Psoas muscle (tissue), 8 donors: ENCODE measurements around the gene TEX19. TPM values are rescaled to one million over a fixed set of nuclear protein-coding genes. Genes with fewer than 3 reads are reported as not detected.
"Not testable (repeated sequence)": the region's sequence is repeated elsewhere in the genome, so short reads cannot be mapped to it uniquely, and the experiment has no call there.

Source experiments
- ATAC-seq, 4 donors: fragments of 200-7000 bp; cut with Tn5 transposase; one replicate each; pipeline ENCODE4 v1.9.1; 2020; ENCODE audit warnings: moderate library complexity in 3 of 4, mild to moderate bottlenecking in 2 of 4
- DNase-seq, 2 donors: peaks; one replicate each; pipeline ENCODE4 v3.0.0-alpha.2; 2020
- H3K27ac ChIP-seq: fragments of 200-600 bp; one replicate; pipeline ENCODE4 v1.8.0; 2022
- H3K27me3 ChIP-seq, 3 donors: fragments of 200-600 bp in 1 of 3; one replicate each; pipeline versions ENCODE4 v1.6.1 to v1.8.0; 2013 to 2022; ENCODE audit warnings: low read length in 2 of 3, mild to moderate bottlenecking in 2 of 3, moderate library complexity in 1 of 3; ENCODE audit not compliant: insufficient read depth in 3 of 3
- H3K36me3 ChIP-seq, 2 donors: fragments of 200-600 bp in 1 of 2; one replicate each; pipeline versions ENCODE4 v1.6.1 to v1.8.0; 2013 to 2022; ENCODE audit warnings: low read depth in 1 of 2, mild to moderate bottlenecking in 1 of 2, moderate library complexity in 1 of 2; ENCODE audit not compliant: insufficient read depth in 1 of 2
- H3K4me1 ChIP-seq: fragments of 200-600 bp; one replicate; pipeline ENCODE4 v1.8.0; 2022
- H3K4me3 ChIP-seq: fragments of 200-600 bp; one replicate; pipeline ENCODE4 v1.8.0; 2022; ENCODE audit warnings: mild to moderate bottlenecking
- H3K9me3 ChIP-seq: fragments of 200-600 bp; one replicate; pipeline ENCODE4 v1.8.0; 2022
- WGBS, 3 donors: extraction: QIAGEN DNeasy Blood & Tissue Kit; methylation state at CpG; one replicate each; pipeline versions ENCODE4 v1.1.6 to v1.1.7; 2013; 5-methylcytosine and 5-hydroxymethylcytosine counted together
- intact Hi-C, 2 donors: fragments of 100-400 bp; cut with DNase I; formaldehyde crosslinking; loops; one replicate each; pipeline versions ENCODE4 v1.11.0 to v1.14.2; 2022
- polyA plus RNA-seq, 3 donors: library from polyadenylated mRNA; stranded (reverse); fragments of 200-250 nt; gene quantifications; one replicate each; pipeline ENCODE4 v1.2.3, GENCODE V29; 2013
- total RNA-seq, 4 donors: library from RNA; stranded (reverse); fragmentation: NEBNext Ultra II Directional in 2 of 4; extraction: Animal tissue kit (Norgen Biotek cat#: 25700) in 2 of 4; gene quantifications; one replicate each; pipeline versions ENCODE4 v1.2.1 to v1.2.4, GENCODE V29; 2021 to 2023
- TF ChIP-seq, protein P1 (sequence below): fragments of 200-600 bp; IDR thresholded peaks from one replicate; pipeline ENCODE4 v1.8.0; 2022; ENCODE audit warnings: antibody characterized with exemption
- donor health status: healthy with polysubstance abuse.
- donor health status: DM: no; HTN: no; CAD: no; lungs with moderate emphysema.
- donor health status: Bipolar disorder and iron deficiency.
- donor health status: healthy.
- donor health status: DM: yes; HTN: yes; CAD: no.
- donor health status: DM: no; HTN: no; CAD: no.
- donor health status: DM: no; HTN: no; CAD: no.
- donor health status: DM: yes; HTN: yes; CAD: no.

TEX19 gene
- total and polyA plus RNA-seq, 7 donors = 0.07 to 0.35 (median 0.17) TPM; not detected in 2

DNA sequence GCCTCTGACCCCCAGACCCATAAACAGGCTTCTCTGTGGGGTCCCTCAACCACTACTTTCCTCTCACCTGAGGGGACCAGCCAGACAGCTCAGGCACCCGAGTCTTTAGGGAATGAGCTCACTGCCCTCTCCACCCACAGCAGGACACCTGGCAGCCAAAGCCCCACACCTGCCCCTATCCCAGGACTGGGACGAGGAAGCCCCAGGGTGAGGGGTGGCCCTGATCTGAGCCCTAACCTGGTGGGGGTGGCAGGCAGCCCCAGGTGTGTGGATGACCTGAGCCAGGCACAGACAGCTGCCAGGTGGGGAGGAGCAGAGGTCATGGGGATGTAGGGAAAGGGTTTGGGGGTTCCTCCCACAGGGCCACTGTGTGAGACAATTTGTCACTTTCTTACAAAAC is 1.7 kb upstream of the TEX19 start:
- WGBS, 3 donors = 56 to 63% (median 63%) methylated on average over 2 of the region's 2 CpGs
- TF ChIP-seq, protein P1, sequence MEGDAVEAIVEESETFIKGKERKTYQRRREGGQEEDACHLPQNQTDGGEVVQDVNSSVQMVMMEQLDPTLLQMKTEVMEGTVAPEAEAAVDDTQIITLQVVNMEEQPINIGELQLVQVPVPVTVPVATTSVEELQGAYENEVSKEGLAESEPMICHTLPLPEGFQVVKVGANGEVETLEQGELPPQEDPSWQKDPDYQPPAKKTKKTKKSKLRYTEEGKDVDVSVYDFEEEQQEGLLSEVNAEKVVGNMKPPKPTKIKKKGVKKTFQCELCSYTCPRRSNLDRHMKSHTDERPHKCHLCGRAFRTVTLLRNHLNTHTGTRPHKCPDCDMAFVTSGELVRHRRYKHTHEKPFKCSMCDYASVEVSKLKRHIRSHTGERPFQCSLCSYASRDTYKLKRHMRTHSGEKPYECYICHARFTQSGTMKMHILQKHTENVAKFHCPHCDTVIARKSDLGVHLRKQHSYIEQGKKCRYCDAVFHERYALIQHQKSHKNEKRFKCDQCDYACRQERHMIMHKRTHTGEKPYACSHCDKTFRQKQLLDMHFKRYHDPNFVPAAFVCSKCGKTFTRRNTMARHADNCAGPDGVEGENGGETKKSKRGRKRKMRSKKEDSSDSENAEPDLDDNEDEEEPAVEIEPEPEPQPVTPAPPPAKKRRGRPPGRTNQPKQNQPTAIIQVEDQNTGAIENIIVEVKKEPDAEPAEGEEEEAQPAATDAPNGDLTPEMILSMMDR = no peak
- Histone ChIP-seq H3K27me3 (peaks cover 3 to 23% (median 4%) of the 10 kb centered on the region in 3 donors), H3K9me3 (no peaks in the 10 kb centered on the region), H3K4me1 (no peaks in the 10 kb centered on the region), H3K27ac (no peak overlapping the region), H3K4me3 (no peak overlapping the region), H3K36me3 (no peaks in the 10 kb centered on the region)
- intact Hi-C loops = loop anchor here in 1 of 2 donors (10.0 kb wide), 1 partner anchor 197 kb away; no protein-coding TSS in a partner anchor
- DNase-seq = no peak
- no peak for ATAC-seq

DNA sequence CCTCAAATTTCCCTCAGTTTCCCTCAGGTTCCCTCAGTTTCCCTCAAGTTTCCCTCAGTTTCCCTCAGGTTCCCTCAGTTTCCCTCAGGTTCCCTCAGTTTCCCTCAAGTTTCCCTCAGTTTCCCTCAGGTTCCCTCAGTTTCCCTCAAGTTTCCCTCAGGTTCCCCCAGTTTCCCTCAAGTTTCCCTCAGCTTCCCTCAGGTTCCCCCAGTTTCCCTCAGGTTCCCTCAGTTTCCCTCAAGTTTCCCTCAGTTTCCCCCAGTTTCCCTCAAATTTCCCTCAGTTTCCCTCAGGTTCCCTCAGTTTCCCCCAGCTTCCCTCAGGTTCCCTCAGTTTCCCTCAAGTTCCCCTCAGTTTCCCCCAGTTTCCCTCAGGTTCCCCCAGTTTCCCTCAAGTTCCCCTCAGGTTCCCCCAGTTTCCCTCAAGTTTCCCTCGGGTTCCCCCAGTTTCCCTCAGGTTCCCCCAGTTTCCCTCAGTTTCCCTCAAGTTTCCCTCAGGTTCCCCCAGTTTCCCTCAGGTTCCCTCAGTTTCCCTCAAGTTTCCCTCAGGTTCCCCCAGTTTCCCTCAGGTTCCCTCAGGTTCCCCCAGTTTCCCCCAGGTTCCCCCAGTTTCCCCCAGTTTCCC is 516 bp downstream of the TEX19 start:
- not testable (repeated sequence) for DNase-seq, H3K4me1 ChIP-seq, H3K4me3 ChIP-seq, ATAC-seq, H3K9me3 ChIP-seq, H3K36me3 ChIP-seq, H3K27ac ChIP-seq
- WGBS, 3 donors = 69 to 93% (median 91%) methylated on average over 1 of the region's 1 CpG
- peaks cover 1 to 23% (median 4%) of the 10 kb centered on the region in 3 donors for H3K27me3 ChIP-seq
- intact Hi-C loops = loop anchor here in 1 of 2 donors (10.0 kb wide), 1 partner anchor 195 kb away; no protein-coding TSS in a partner anchor

DNA sequence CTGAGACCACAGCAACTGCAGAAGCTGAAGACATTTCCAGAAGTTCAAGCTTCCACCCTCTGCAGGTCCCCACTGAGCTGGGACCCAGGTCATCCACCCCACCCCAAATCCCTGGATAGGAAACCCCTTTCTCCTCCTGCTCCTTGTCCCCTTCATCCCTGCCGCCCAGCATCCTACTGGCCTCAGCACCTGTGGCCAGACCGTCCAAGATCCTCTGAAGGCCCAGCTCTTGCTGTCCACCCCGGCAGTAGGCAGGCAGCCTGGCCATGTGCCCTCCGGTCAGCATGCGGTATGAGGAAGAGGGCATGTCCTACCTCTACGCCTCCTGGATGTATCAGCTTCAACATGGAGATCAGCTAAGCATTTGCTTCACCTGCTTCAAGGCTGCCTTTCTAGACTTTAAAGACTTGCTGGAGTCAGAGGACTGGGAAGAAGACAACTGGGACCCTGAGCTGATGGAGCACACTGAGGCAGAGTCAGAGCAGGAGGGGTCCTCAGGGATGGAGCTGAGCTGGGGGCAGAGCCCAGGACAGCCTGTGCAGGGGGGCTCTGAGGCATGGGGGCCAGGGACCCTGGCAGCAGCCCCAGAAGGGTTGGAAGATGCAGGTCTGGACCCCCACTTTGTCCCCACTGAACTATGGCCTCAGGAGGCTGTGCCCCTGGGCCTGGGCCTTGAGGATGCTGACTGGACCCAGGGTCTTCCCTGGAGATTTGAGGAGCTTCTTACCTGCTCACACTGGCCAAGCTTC is 3.0 kb downstream of the TEX19 start:
- intact Hi-C loops = no loop called here
- TF ChIP-seq, protein P1 = no peak
- no peaks in the 10 kb centered on the region for H3K9me3 ChIP-seq
- no peaks in the 10 kb centered on the region for H3K4me1 ChIP-seq
- no peak overlapping the region for H3K4me3 ChIP-seq
- ATAC-seq = no peak
- H3K36me3 ChIP-seq = no peaks in the 10 kb centered on the region
- peaks cover 2 to 9% (median 4%) of the 10 kb centered on the region in 3 donors for H3K27me3 ChIP-seq
- H3K27ac ChIP-seq = no peak overlapping the region
- DNase-seq = peak in 1 of 2 donors; percentile 48
- WGBS, 3 donors = 89 to 94% (median 92%) methylated on average over 6 of the region's 6 CpGs

DNA sequence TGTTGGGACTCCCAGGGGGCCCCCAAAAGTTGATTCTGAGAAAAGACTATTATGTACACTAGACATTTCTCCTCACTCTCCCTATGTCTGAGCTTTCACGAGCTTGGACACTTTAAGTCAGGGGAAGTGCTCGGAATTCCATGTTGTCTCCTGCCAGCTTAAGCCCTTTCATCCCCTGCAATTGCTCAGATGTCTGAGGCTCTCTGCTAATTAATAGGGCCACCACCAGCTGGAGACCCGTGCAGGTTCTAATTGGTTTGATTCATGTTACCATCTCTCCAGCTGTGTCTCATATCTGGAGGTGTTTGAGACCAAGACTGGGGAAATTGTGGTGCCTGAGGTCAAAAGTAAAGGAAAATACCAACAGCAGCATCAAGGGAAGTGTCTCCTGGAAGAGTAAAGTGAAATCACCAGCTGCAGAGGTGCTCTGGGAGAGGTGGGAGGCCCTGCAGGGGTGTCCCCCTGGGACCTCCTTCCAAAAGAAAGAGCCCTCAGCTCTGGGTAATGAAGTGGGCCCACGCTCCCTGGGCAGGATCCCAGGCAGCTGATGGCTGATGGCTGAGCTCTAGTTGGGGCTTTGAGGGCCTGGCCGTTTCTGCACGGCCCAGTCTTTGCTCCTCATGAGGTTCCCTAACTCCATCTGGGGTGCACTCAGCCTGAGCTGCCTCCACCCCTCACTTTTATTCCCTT is 6.7 kb downstream of the TEX19 start:
- no peak overlapping the region for H3K27ac ChIP-seq
- WGBS, 3 donors = 65 to 70% (median 68%) methylated on average over 6 of the region's 6 CpGs
- H3K36me3 ChIP-seq = no peaks in the 10 kb centered on the region
- TF ChIP-seq, protein P1 = no peak
- ATAC-seq (no peak), DNase-seq (no peak)
- intact Hi-C loops = no loop called here
- peaks cover 1% of the 10 kb centered on the region for H3K4me1 ChIP-seq
- H3K27me3 ChIP-seq = peaks cover 0 to 27% (median 7%) of the 10 kb centered on the region in 3 donors
- H3K9me3 ChIP-seq = no peaks in the 10 kb centered on the region
- no peak overlapping the region for H3K4me3 ChIP-seq

DNA sequence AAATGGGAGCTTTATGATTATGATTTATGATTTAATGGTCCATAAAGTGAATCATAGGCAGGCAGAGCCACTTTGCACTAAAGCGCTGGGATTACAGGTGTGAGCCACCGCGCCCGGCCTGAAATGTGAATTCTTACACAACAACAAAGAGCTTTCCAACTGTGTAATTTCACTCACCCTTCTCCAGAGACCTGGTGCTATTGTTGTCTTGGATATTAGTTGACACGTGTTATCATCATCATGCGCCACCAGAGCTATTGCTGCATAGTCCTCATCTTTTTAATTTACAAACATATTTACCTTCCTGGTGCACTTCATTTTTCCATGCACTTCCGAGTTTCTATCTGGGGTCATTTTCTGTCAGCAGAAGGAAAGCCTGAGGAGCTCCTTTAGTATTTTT is 7.7 kb downstream of the TEX19 start:
- Histone ChIP-seq H3K36me3 (no peaks in the 10 kb centered on the region), H3K4me3 (no peak overlapping the region), H3K27ac (no peak overlapping the region), H3K27me3 (peaks cover 0 to 37% (median 17%) of the 10 kb centered on the region in 3 donors), H3K9me3 (no peaks in the 10 kb centered on the region), H3K4me1 (peaks cover 9% of the 10 kb centered on the region)
- ATAC-seq = no peak
- no peak for DNase-seq
- TF ChIP-seq, protein P1 = no peak
- WGBS, 3 donors = 71 to 83% (median 76%) methylated on average over 7 of the region's 7 CpGs
- intact Hi-C loops = no loop called here
